HUDEP-2 (cell line): Measurements from ENCODE around the gene C19orf73.

Experiments used
- DNase-seq, 76 experiments: peaks; one replicate each; lab custom pipeline; 2025; ENCODE audit not compliant: unreplicated experiment in 76 of 76; lab: John Stamatoyannopoulos, UW

Gene C19orf73

DNA sequence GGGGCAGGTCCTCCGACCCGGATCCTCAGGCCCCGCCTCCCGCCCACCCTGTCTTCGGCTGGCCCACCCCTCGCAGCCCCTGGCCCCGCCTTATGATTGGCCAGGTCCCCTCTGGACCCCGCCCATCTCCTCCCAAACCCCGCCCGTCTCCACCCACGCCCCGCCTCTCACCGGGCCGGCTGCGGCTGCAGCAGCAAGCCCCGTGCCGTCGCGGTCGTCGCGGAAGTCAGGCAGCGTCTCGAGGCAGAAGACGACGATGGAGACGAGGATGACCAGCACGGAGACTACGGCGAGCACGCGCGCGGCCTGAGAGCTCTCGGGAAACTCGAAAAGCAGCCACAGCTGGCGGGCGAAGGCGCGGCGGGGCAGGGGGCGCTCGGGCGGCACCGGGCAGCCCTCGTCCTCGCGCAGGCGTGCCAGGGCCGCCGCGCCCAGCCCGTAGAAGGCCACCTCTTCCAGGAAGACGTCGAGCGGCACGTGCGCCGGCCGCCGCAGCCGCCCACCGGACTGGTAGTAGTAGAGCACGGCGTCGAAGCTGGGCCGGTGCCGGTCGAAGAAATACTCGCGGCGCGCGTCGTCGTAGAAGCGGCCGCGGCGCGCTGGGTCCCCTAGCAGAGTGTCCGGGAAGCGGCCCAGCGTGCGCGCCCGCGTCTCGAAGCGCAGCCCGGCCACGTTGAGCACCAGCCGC lies 46.9 kb downstream of the C19orf73 start:
- peak in 25 of 76 experiments; percentile 8 to 63 (median 40) for DNase-seq

DNA sequence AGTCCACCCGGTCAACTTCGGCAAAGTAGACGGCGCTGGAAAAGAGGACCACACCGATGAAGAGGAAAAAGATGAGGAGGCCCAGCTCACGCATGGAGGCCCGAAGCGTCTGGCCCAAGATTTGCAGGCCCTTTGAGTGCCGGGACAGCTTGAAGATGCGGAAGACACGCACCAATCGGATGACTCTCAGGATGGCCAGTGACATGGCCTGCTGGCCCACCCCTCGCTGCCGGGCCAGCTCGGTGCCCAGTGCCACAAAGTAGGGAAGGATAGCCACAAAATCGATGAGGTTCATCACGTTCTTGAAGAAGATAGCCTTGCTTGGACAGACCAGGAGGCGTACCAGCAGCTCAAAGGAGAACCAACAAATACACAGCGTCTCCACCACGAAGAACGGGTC lies 48.5 kb downstream of the C19orf73 start:
- no peak for DNase-seq

DNA sequence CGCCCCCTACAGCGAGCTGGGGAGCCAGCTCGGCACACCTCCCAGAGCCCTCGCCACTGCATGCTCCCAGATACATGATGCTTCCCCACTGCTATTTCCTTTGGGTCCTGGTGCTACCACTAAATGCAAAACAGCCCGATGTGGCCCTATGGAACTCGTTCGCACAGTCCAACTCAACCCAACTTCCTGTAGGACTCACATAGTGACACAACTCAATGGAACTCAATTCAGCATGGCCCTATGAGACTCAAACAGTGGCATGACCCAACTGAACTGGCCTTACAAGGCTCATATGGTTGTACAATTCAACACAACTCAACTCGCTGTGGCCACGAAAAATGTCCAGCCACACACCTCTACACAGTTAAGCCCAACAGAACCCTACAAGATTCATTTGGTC lies 49.9 kb downstream of the C19orf73 start:
- DNase-seq: no peak
